HG03520 (cell line): ENCODE data around the gene GXYLT2.

Experiments used
- ATAC-seq: cut with Tn5 transposase; IDR thresholded peaks from one replicate; pipeline ENCODE4 v1.9.1; 2021; ENCODE audit warnings: mild to moderate bottlenecking, moderate library complexity; ENCODE audit not compliant: unreplicated experiment

GXYLT2 gene

DNA sequence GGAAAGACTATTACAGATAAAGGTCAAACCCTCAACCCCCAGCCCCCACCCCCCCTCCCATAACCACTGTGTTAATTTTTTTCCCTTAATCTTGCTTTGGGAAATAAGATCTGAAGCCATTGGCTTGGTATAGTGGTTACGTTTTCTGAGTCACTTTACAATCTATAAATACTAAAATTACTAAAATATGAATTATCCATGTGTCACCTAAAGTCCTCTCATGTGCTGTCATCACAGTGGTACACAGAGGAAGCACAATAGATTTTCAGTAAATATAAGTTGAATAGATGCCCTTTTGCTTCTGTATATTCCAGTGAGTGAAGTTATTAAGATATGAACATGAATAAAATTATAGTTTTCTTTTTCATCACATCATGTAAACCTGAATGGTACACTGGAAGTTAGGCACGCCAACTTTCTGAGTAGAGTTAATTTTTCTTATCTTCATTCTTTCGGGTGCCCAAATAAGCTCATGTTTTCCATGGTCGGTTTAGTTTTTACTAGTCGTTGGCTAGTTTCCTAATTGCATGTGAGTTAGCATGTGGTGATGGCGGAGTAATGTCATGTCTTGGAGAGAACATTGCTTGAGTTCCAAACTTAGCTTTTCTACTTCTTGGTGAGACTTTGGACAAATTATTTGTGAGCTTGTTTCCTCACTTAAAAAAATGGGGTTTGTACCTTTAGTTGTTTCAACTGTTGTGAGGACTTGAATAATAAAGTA lies 120.3 kb downstream of the GXYLT2 start:
- no peak for ATAC-seq

DNA sequence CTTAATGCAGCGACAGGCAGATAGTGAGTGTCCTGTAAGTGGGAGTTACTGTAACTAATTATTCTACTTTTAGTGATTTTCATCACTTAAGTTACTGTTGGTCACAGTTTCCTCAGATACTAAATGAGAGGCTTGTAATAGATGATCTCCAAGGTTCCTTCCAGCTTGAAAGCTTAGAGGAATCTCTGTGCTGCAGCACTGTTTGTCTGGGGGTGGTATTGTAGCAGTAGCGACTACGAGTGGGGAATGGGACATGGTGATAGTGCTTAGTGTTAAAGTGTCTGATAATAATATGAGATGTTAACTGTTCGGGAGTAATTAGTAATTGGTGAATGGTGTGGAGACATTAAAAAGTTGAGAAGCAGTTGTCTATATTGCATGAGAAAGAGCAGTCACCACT lies 121.2 kb downstream of the GXYLT2 start:
- ATAC-seq: no peak

DNA sequence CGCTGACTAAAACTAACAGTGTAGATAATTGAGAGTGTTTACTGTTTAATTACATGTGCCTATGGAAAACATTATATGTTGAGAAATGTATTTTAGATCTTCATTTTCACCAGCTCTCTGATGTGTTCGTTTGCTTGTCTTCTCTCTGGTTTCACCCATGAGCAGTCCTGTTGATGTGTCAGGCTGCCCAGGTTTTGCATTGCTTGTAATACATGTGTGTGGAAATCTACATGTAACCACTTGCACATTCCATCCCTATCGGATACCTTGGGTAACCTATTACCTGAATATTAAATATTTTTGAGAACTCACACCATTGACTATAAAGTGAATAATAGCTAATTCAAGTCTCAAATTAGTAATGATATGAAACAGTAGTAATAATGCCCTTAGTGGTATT lies 121.9 kb downstream of the GXYLT2 start:
- ATAC-seq: no peak

DNA sequence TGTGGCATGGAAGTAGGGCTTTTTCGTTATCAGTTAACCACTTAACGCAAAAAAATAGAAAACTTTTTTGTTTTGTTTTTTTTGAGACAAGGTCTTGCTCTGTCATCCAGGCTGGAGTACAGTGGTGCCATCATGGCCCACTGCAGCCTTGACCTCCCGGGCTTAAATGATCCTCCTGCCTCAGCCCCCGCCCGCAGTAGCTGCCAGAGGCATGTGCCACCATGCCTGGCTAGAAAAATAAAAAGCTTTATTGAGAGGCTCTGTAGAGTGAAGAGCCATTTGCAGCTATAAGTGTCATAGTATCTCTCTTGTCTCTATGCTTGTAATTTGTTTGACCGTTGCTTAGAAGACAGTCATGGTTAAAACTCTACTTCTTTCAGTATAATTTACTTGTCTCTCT lies 122.3 kb downstream of the GXYLT2 start:
- no peak for ATAC-seq

DNA sequence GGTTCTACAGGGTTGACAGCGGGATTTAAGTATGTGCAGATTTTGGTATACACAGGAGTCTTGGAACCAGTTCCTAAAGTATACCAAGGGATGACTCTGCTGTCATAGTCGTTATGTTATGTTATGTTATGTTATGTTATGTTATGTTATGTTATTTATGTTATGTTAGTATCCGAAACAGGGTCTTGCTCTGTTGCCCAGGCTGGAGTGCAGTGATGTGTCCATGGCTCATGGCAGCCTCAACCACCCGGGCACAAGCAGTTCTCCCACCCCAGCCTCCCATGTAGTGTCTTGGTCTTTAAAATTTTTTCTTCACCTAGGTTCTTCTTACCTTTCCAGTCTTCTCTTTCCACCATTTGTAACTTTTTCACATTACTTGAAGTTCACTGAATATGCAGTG lies 130.5 kb downstream of the GXYLT2 start:
- no peak for ATAC-seq

DNA sequence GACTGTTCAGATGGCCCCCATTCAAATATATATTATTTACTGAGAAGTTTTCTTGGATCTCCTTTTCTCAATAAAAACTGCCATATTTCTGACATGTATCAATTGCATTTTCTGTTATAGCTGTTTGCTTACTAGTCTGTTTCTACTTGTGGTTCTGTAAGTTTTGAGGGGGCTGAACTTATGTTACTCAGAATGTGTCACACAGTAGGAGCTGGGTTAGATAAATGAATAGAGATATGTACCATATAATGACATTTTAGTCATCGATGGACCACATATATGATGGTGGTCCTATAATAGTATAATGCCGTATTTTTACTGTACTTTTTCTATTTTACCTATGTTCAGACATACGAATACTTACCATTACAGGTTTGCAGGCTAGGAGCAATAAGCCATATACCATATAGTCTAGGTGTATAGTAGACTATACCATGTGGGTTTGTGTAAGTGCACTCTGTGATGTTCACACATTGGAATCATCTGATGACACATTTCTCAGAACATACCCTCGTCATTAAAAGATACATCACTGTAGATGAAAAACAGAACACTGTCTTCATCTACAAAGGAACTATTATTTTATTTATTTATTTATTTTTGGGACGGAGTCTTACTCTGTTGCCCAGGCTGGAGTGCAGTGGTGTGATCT lies 131.1 kb downstream of the GXYLT2 start:
- ATAC-seq: no peak

DNA sequence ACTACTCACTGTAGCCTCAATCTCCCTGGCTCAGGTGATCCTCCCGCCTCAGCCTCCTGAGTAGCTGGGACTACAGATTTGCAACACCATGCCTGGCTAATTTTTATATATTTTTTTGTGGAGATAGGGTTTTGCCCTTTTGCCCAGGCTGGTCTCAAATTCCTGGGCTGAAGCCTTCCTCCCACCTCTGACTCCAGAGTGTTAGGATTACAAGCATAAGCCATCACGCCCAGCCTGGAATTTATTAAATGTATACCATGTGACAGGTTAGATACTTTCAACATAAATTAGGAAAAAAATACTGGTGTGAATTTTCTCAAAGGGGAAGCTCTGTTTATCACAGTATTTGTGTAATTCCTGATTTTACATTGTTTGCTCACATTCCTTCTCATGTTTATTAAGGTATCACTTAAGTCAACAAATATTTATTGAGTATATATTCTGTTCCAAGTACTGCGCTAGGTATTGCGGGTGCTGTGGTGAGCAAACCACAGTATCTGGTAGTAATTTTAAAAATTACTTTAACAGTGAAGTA lies 133.5 kb downstream of the GXYLT2 start:
- no peak for ATAC-seq

DNA sequence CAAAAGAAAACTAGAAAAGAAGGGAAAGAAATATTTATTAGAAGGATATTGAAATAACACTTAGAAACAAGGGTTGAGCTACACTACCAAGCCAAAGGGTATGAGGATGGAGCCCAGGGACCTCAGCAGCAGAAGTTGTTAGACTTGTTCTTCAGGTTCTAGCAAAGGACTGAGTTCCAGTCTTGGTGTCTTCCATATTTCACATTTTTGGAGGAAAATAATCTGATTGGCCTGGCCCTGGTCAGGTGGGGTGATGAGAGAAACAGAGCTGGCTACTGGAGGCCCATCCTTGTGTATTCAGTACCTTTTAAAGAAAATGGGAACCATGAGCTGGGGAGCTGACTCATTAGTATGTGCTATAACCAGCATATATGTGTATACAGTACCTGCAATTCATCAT lies 137.0 kb downstream of the GXYLT2 start:
- no peak for ATAC-seq

DNA sequence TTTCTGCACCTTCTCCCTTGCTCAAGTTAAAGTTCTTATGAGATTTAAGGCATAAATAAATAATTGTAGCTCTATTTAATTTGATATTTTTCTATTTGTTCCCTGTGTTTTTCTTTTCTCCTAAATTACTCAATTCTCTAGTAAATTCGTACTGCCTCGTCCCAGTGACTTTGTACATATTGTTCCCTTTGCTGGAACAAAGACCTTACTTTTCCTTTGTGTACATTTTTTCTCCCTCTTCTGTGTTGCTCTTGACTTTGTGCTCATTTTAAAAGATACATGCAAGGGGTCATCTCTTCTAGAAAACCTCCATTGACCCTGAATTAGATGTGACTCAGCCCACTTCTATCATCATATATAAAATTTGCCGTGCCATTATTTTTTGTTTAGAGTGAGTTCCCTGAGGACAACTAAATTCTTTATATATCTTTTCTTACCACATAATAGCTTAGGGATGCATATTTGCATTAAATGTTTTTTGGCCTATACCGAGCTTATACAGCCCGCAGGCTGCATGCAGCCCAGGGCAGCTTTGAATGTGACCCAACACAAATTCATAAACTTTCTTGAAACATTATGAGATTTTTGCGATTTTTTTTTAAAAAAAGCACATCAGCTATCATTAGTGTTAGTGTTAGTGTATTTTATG lies 138.4 kb downstream of the GXYLT2 start:
- ATAC-seq: no peak
